ENCODE results near the gene MEN1. TPM values are rescaled to one million over a fixed set of nuclear protein-coding genes. Genes with fewer than 3 reads are reported as not detected.

MEN1 gene
- total RNA-seq, 2 donors from 2014 or later = 33.8 to 36.3 TPM

- no peak for DNase-seq
- Mint-ChIP-seq H3K9me3 (no peaks in the 10 kb centered on the region), H3K27ac (no peak overlapping the region), H3K4me3 (peak overlapping the region; percentile 83 to 86), H3K36me3 (ENCODE audit: insufficient read depth in 2 of 2) (no peaks in the 10 kb centered on the region), H3K4me1 (ENCODE audit: low read depth) (peaks cover 29% of the 10 kb centered on the region), H3K27me3 (ENCODE audit: low read depth) (no peaks in the 10 kb centered on the region)
- ATAC-seq (replicated peaks in 1 of 2) = no peak
These were observed 32.7 kb upstream of the MEN1 start for GRCh38 chr11:64842851-64843685.

- H3K9me3 Mint-ChIP-seq = no peaks in the 10 kb centered on the region
These were observed 32.0 kb upstream of the MEN1 start for GRCh38 chr11:64842366-64842759.

GRCh38 chr11:64841592-64842365, 31.4 kb upstream of the MEN1 start:
- H3K27ac Mint-ChIP-seq = no peak overlapping the region
- no peaks in the 10 kb centered on the region for H3K36me3 Mint-ChIP-seq (ENCODE audit: insufficient read depth in 2 of 2)
- H3K9me3 Mint-ChIP-seq = no peaks in the 10 kb centered on the region
- ATAC-seq (replicated peaks in 1 of 2) (no peak), DNase-seq (no peak)
- no peaks in the 10 kb centered on the region for H3K27me3 Mint-ChIP-seq (ENCODE audit: low read depth)
- no peak overlapping the region for H3K4me3 Mint-ChIP-seq
- peaks cover 19% of the 10 kb centered on the region for H3K4me1 Mint-ChIP-seq (ENCODE audit: low read depth)

More at GRCh38 chr11:64842366-64842759, 32.0 kb upstream of the MEN1 start:
- Mint-ChIP-seq H3K36me3 (ENCODE audit: insufficient read depth in 2 of 2) (no peaks in the 10 kb centered on the region), H3K4me1 (ENCODE audit: low read depth) (peaks cover 25% of the 10 kb centered on the region), H3K27ac (no peak overlapping the region), H3K4me3 (no peak overlapping the region), H3K27me3 (ENCODE audit: low read depth) (no peaks in the 10 kb centered on the region)
- ATAC-seq (replicated peaks in 1 of 2) (no peak), DNase-seq (no peak)

GRCh38 chr11:64839887-64840782, 29.8 kb upstream of the MEN1 start:
- no peaks in the 10 kb centered on the region for H3K9me3 Mint-ChIP-seq
- H3K4me1 Mint-ChIP-seq (ENCODE audit: low read depth) = peaks cover 15% of the 10 kb centered on the region

GRCh38 chr11:64839335-64839734, 29.0 kb upstream of the MEN1 start:
- H3K9me3 Mint-ChIP-seq = no peaks in the 10 kb centered on the region
- ATAC-seq (replicated peaks in 1 of 2) = no peak
- H3K36me3 Mint-ChIP-seq (ENCODE audit: insufficient read depth in 2 of 2) = no peaks in the 10 kb centered on the region
- peaks cover 12% of the 10 kb centered on the region for H3K4me1 Mint-ChIP-seq (ENCODE audit: low read depth)
- no peak for DNase-seq
- H3K4me3 Mint-ChIP-seq = no peak overlapping the region
- H3K27me3 Mint-ChIP-seq (ENCODE audit: low read depth) = no peaks in the 10 kb centered on the region
- no peak overlapping the region for H3K27ac Mint-ChIP-seq

More at GRCh38 chr11:64839887-64840782, 29.8 kb upstream of the MEN1 start:
- DNase-seq (no peak), ATAC-seq (replicated peaks in 1 of 2) (no peak)
- Mint-ChIP-seq H3K27me3 (ENCODE audit: low read depth) (no peaks in the 10 kb centered on the region), H3K4me3 (no peak overlapping the region), H3K36me3 (ENCODE audit: insufficient read depth in 2 of 2) (no peaks in the 10 kb centered on the region), H3K27ac (no peak overlapping the region)

- Mint-ChIP-seq H3K4me1 (ENCODE audit: low read depth) (peaks cover 8% of the 10 kb centered on the region), H3K27ac (no peak overlapping the region), H3K27me3 (ENCODE audit: low read depth) (no peaks in the 10 kb centered on the region), H3K9me3 (no peaks in the 10 kb centered on the region), H3K36me3 (ENCODE audit: insufficient read depth in 2 of 2) (no peaks in the 10 kb centered on the region), H3K4me3 (no peak overlapping the region)
- DNase-seq (no peak), ATAC-seq (replicated peaks in 1 of 2) (no peak)
These were observed 28.4 kb upstream of the MEN1 start for GRCh38 chr11:64838600-64839334.

GRCh38 chr11:64837887-64838351, 27.6 kb upstream of the MEN1 start:
- ATAC-seq (replicated peaks in 1 of 2) = no peak
- no peaks in the 10 kb centered on the region for H3K27me3 Mint-ChIP-seq (ENCODE audit: low read depth)
- no peak overlapping the region for H3K27ac Mint-ChIP-seq

GRCh38 chr11:64836448-64837072, 26.2 kb upstream of the MEN1 start:
- ATAC-seq (replicated peaks in 1 of 2) = no peak
- DNase-seq = no peak
- Mint-ChIP-seq H3K4me1 (ENCODE audit: low read depth) (no peaks in the 10 kb centered on the region), H3K4me3 (no peak overlapping the region), H3K36me3 (ENCODE audit: insufficient read depth in 2 of 2) (no peaks in the 10 kb centered on the region), H3K9me3 (no peaks in the 10 kb centered on the region), H3K27ac (no peak overlapping the region), H3K27me3 (ENCODE audit: low read depth) (no peaks in the 10 kb centered on the region)

More at GRCh38 chr11:64837887-64838351, 27.6 kb upstream of the MEN1 start:
- H3K4me3 Mint-ChIP-seq = no peak overlapping the region
- H3K36me3 Mint-ChIP-seq (ENCODE audit: insufficient read depth in 2 of 2) = no peaks in the 10 kb centered on the region
- no peaks in the 10 kb centered on the region for H3K9me3 Mint-ChIP-seq
- H3K4me1 Mint-ChIP-seq (ENCODE audit: low read depth) = no peaks in the 10 kb centered on the region
- DNase-seq = no peak

- DNase-seq = no peak
- Mint-ChIP-seq H3K4me1 (ENCODE audit: low read depth) (no peaks in the 10 kb centered on the region), H3K9me3 (no peaks in the 10 kb centered on the region), H3K27ac (no peak overlapping the region), H3K36me3 (ENCODE audit: insufficient read depth in 2 of 2) (no peaks in the 10 kb centered on the region), H3K27me3 (ENCODE audit: low read depth) (no peaks in the 10 kb centered on the region), H3K4me3 (no peak overlapping the region)
- no peak for ATAC-seq (replicated peaks in 1 of 2)
These were observed 25.5 kb upstream of the MEN1 start for GRCh38 chr11:64835616-64836447.

GRCh38 chr11:64834723-64835615, 24.6 kb upstream of the MEN1 start:
- Mint-ChIP-seq H3K36me3 (ENCODE audit: insufficient read depth in 2 of 2) (no peaks in the 10 kb centered on the region), H3K9me3 (no peaks in the 10 kb centered on the region), H3K27ac (no peak overlapping the region), H3K4me3 (no peak overlapping the region), H3K4me1 (ENCODE audit: low read depth) (no peaks in the 10 kb centered on the region), H3K27me3 (ENCODE audit: low read depth) (no peaks in the 10 kb centered on the region)
- no peak for ATAC-seq (replicated peaks in 1 of 2)
- no peak for DNase-seq

Data from activated T-cell treated with anti-CD3 and anti-CD28 coated beads, Interleukin-2, amount 50 U/mL, for 72 hours (primary cell).